ENCODE data around the gene UNK. TPM values are rescaled to one million over a fixed set of nuclear protein-coding genes. Genes with fewer than 3 reads are reported as not detected.
A peak's percentile ranks its signal among the peaks of the same experiment; 100 is the strongest.

The UNK gene
- total and polyA plus RNA-seq, 8 donors: 3.5 to 102 (median 19.5) TPM

DNA sequence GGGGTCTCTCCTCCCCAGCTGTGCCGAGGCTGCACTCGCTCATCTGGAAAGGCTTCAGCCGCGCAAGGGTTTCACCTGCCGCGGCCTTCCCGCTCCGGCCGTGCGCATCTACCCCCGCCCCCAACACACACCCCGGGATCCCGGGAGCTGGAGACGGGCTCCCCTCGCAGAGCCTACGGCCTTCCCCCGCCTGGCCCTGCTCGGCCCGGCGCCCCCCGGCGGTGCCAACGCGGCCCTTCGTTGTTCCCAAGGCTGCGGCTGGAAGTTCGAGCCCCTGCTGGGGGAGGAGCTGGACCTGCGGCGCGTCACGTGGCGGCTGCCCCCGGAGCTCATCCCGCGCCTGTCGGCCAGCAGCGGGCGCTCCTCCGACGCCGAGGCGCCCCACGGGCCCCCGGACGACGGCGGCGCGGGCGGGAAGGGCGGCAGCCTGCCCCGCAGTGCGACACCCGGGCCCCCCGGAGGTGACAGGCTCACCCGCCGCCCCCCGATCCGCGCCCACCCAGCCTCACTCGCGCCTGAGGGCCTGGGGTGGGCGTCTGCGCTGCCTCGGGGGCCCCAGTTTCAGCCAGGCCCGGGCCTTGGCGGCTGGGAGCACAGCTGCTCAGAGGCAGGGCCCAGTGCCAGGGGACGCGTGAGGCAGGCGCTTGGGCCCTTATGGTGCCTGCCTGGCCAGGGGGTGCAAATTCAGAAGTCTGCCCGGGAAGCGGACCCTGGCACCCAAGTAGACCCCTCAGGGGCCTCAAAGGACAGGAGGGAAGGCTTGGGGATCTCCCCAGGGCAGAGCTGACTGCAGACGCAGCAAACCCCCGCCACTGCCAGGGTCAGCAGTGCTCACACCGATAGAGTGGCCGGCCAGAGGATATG, 30.9 kb upstream of the UNK start:
- Histone ChIP-seq H3K36me3 (peaks cover 34 to 100% (median 89%) of the 10 kb centered on the region in 4 donors), H3K4me3 (peak overlapping the region; percentile 38 to 50 (median 46)), H3K9me3 (no peaks in the 10 kb centered on the region), H3K4me1 (peaks cover 9 to 41% (median 28%) of the 10 kb centered on the region in 4 donors), H3K27me3 (no peaks in the 10 kb centered on the region), H3K27ac (peak overlapping the region in 3 of 5 donors; percentile 49 to 79 (median 52))
- peak; percentile 51 to 92 for DNase-seq
- TF ChIP-seq POLR2AphosphoS5 (IDR thresholded peaks at IDR 0.05): no peak
- TF ChIP-seq, protein P1, sequence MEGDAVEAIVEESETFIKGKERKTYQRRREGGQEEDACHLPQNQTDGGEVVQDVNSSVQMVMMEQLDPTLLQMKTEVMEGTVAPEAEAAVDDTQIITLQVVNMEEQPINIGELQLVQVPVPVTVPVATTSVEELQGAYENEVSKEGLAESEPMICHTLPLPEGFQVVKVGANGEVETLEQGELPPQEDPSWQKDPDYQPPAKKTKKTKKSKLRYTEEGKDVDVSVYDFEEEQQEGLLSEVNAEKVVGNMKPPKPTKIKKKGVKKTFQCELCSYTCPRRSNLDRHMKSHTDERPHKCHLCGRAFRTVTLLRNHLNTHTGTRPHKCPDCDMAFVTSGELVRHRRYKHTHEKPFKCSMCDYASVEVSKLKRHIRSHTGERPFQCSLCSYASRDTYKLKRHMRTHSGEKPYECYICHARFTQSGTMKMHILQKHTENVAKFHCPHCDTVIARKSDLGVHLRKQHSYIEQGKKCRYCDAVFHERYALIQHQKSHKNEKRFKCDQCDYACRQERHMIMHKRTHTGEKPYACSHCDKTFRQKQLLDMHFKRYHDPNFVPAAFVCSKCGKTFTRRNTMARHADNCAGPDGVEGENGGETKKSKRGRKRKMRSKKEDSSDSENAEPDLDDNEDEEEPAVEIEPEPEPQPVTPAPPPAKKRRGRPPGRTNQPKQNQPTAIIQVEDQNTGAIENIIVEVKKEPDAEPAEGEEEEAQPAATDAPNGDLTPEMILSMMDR (IDR thresholded peaks at IDR 0.05): peak in 3 of 7 experiments; percentile 22 to 59 (median 56)
- WGBS, 5 donors: 39 to 58% (median 44%) methylated on average over 14 to 76 of the region's 76 CpGs
- intact Hi-C loops (cut with DNase I; ENCODE audit: low total_unique reads): no loop called here

DNA sequence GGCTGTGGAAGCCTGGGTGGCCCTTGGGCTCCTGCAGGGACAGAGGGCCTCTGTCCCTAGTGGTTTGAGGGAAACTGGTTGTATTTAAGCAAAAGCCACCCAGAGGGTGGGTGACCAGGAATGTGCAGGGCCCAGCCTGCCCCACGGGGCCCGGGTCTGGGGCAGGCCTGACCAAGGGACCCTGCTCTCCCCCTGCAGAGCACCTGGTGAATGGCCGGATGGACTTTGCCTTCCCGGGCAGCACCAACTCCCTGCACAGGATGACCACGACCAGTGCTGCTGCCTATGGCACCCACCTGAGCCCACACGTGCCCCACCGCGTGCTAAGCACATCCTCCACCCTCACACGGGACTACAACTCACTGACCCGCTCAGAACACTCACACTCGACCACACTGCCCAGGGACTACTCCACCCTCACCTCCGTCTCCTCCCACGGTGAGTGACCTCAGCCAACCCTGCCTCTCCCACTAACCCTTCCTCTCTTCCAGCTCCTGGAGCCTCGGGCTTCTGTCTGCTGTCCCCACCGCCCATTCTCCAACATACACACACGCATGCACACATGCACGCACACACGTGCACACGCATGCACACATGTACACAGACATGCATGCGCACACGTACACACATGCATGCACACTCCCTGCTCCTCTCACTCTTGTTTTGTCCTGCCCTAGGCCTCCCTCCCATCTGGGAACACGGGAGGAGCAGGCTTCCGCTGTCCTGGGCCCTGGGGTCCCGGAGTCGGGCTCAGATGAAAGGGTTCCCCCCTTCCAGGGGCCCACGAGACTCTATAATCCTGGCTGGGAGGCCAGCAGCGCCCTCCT, 30.0 kb upstream of the UNK start:
- H3K27me3 ChIP-seq: no peaks in the 10 kb centered on the region
- no peak for DNase-seq
- no peaks in the 10 kb centered on the region for H3K9me3 ChIP-seq
- peak overlapping the region in 3 of 4 donors; percentile 45 to 50 (median 48) for H3K4me3 ChIP-seq
- peaks cover 9 to 36% (median 24%) of the 10 kb centered on the region in 4 donors for H3K4me1 ChIP-seq
- intact Hi-C loops (cut with DNase I; ENCODE audit: low total_unique reads): loop anchor here (5.0 kb wide), 1 partner anchor 87 kb away; the partner anchor contains the start of genes RECQL5 and SAP30BP
- TF ChIP-seq POLR2AphosphoS5 (IDR thresholded peaks at IDR 0.05) (no peak), POLR2A (IDR thresholded peaks at IDR 0.05) (no peak)
- 73 to 81% (median 77%) methylated on average over 24 to 27 of the region's 27 CpGs for WGBS, 5 donors
- peaks cover 35 to 100% (median 90%) of the 10 kb centered on the region in 4 donors for H3K36me3 ChIP-seq
- H3K27ac ChIP-seq: peak overlapping the region in 2 of 5 donors; percentile 49 to 79

DNA sequence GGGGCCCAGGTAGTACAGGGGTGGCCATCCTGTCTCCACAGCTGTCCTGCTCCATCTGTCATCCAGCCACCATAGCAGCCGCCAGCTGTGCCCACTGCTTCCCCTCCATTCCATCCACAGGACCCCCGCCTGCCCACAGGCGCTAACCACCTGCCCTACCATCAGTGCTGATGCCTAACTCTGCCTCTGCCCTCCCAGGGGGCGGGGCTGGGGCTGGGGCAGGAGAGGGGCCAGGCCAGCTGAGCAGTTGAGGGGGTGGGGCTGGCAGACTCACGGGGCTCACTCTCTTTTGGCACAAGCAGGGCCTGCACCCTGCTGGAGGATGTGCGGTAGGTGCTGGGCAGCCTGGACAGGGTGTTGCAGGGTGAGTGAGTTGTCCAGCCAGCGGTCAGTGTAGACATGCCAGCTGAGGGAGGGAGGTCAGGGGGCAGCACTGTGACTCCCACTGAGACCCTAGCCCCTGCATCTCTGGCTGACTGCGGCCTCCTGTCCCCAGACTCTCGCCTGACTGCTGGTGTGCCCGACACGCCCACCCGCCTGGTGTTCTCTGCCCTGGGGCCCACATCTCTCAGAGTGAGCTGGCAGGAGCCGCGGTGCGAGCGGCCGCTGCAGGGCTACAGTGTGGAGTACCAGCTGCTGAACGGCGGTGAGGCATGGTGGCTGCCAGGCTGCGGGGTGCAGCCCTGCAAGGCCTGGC, 29.3 kb upstream of the UNK start:
- no peak overlapping the region for H3K4me3 ChIP-seq
- TF ChIP-seq POLR2AphosphoS5 (IDR thresholded peaks at IDR 0.05): no peak
- TF ChIP-seq, protein P1 (IDR thresholded peaks at IDR 0.05): no peak
- TF ChIP-seq EP300 (IDR thresholded peaks at IDR 0.05): no peak
- no peak for TF ChIP-seq POLR2A (IDR thresholded peaks at IDR 0.05)
- intact Hi-C loops (cut with DNase I; ENCODE audit: low total_unique reads): loop anchor here (5.0 kb wide), 1 partner anchor 88 kb away; the partner anchor contains the start of genes RECQL5 and SAP30BP
- DNase-seq: no peak
- no peaks in the 10 kb centered on the region for H3K9me3 ChIP-seq
- H3K4me1 ChIP-seq: peaks cover 8 to 28% (median 18%) of the 10 kb centered on the region in 4 donors
- H3K27ac ChIP-seq: no peak overlapping the region
- WGBS, 5 donors: 72 to 85% (median 83%) methylated on average over 15 to 20 of the region's 20 CpGs
- H3K36me3 ChIP-seq: peaks cover 35 to 99% (median 86%) of the 10 kb centered on the region in 4 donors
- no peaks in the 10 kb centered on the region for H3K27me3 ChIP-seq

DNA sequence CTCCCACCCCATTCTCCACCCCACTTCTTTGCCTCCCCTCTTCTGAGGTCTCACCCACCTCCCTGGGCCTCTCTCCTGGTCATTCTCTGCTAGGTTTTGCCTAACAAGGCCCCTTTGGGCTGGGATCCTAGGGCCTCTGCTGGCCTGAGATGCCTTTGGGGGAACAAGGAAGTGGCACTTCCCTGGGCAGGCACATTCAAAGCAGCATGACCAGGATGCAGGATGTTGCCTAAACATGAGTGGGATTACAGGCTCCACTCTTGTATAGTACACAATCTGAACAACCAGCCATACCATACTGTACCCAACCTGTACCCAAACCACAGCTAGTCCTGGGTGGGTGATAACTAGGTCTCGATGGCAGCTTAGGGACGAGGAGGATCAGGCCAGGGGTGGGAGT, 28.6 kb upstream of the UNK start:
- Histone ChIP-seq H3K4me1 (peaks cover 8 to 28% (median 18%) of the 10 kb centered on the region in 4 donors), H3K36me3 (peaks cover 33 to 92% (median 80%) of the 10 kb centered on the region in 4 donors), H3K27me3 (no peaks in the 10 kb centered on the region), H3K27ac (no peak overlapping the region), H3K4me3 (no peak overlapping the region), H3K9me3 (no peaks in the 10 kb centered on the region)
- intact Hi-C loops (cut with DNase I; ENCODE audit: low total_unique reads): loop anchor here (5.0 kb wide), 1 partner anchor 89 kb away; the partner anchor contains the start of genes RECQL5 and SAP30BP
- TF ChIP-seq, protein P1 (IDR thresholded peaks at IDR 0.05): no peak
- no peak for TF ChIP-seq POLR2AphosphoS5 (IDR thresholded peaks at IDR 0.05)
- TF ChIP-seq POLR2A (IDR thresholded peaks at IDR 0.05): no peak
- no peak for TF ChIP-seq EP300 (IDR thresholded peaks at IDR 0.05)
- 94 to 100% (median 100%) methylated on average over 2 of the region's 2 CpGs for WGBS, 5 donors
- no peak for DNase-seq
